ENCODE results near the gene ZNF485.
"Not testable (repeated sequence)": the region's sequence is repeated elsewhere in the genome, so short reads cannot be mapped to it uniquely, and the experiment has no call there.

The ZNF485 gene

DNA sequence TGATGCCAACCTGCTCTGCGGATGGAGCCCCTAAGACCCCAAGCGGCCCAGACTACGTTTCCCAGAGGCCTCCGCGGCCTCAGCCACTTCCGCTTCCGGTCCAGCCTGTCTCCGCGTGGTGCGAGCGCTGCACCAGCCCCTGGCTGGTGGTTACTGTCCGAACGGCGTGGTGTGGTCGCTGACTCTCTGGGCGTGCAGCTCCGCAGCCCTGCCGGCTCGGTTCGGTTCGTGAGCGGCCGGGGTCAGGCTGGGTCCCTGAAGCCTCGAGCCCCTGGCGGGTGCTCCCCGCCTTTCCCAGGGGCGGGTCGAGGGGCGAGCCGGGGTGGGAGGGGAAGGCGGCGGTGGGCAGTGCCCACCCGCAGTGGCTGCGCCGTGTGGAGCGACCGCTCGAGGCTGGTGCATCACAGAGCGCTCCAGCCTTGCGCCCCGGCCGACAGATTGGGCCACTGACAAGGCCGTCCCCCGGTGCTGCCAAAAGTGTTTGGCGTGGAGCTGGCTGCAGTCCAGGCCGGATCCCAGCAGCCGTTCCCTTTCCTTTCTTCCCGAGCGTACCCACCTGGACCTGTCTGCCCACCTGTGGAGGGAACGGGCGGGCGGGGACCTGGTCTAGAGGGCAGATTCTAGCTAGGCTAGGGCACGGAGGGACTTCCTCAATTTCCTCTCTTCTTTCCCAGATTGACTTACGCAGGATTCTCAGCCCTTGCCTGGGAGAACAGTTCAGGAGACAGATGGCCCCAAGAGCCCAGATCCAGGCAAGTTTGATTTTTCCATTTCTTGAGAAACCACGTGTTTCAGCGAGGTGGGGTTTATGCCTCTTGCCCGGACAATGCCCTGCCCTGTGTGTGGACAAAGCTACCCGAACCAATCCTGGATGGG, at the start of gene ZNF485:
TSS of gene ZNF485 (plus strand) at position 116 of the 876 bp plus-strand sequence. CDS start at position 729, 613 bp downstream.
- DNase-seq (ENCODE audit: low spot score) = peak; percentile 47
- Mint-ChIP-seq H3K27ac (peak within 1 kb of the TSS; percentile 73), H3K9me3 (peaks cover 4% of the 10 kb centered on the region), H3K27me3 (ENCODE audit: low read depth) (peaks cover 3% of the 10 kb centered on the region), H3K4me3 (peak within 1 kb of the TSS; percentile 77), H3K36me3 (ENCODE audit: low read depth) (peaks cover 31% of the 10 kb centered on the region), H3K4me1 (ENCODE audit: low read depth) (peaks cover 13% of the 10 kb centered on the region)

DNA sequence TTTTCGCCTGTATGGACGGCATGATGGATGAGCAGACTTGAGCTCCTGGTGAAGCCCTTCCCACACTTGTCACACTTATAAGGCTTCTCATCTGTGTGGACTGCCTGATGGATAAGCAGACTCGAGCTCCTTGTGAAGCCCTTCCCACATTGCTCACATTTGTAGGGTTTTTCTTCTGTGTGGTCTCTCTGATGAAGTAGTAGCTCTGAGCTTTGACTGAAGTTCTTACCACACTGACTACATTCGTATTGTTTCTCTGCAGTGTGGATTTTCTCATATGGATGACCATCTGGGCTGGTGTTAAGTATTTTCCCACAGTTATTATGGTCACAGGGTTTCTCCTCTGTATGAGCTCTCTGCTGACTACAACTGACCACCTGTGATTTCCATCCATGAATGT, 49.0 kb upstream of the ZNF485 start:
- H3K27me3 Mint-ChIP-seq (ENCODE audit: low read depth) = no peaks in the 10 kb centered on the region
- no peak overlapping the region for H3K27ac Mint-ChIP-seq
- peaks cover 85% of the 10 kb centered on the region for H3K9me3 Mint-ChIP-seq
- peaks cover 16% of the 10 kb centered on the region for H3K36me3 Mint-ChIP-seq (ENCODE audit: low read depth)
- no peak overlapping the region for H3K4me3 Mint-ChIP-seq
- DNase-seq (ENCODE audit: low spot score) = no peak
- H3K4me1 Mint-ChIP-seq (ENCODE audit: low read depth) = no peaks in the 10 kb centered on the region

DNA sequence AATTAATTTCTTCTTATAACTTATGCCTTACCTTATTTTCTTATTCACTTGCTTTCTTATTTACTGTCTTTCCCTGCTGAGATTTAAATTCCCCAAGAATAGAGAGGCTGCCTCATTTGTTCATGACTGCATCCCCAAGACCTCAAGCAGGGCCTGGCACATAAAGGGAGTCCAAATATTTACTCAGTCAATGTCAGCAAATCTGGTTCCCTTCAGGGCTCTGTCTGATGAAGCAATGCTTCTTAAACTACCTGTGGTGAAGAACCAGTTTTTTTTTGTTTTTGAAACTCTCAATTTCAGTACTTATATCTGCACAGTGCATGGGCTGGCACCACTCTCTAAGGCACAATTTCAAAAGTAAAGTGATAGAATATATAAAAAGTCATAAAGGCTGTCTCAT, 36.6 kb upstream of the ZNF485 start:
- Mint-ChIP-seq H3K4me3 (no peak overlapping the region), H3K27me3 (ENCODE audit: low read depth) (no peaks in the 10 kb centered on the region), H3K36me3 (ENCODE audit: low read depth) (peaks cover 7% of the 10 kb centered on the region), H3K9me3 (peaks cover 6% of the 10 kb centered on the region), H3K4me1 (ENCODE audit: low read depth) (peaks cover 9% of the 10 kb centered on the region), H3K27ac (no peak overlapping the region)
- DNase-seq (ENCODE audit: low spot score) = no peak

DNA sequence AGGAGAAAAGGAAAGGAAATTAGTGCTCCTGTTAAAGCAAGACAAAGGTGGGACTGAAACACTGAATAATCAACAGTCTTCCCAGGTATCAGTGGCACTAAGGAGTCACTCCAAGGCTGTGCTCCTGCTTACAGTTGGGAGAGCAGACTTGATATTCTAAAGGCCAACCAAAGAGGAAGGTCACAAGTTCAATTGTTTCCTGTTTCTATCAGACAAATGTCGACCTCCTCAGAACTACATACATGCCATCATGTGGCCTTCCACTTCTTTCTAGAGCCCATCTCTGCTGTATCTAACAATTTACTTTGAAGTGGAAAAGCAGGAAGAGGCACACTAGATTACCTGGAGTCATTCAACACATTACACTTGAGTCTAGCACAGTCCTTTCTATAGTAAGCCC, 35.3 kb upstream of the ZNF485 start:
- DNase-seq (ENCODE audit: low spot score) = no peak
- Mint-ChIP-seq H3K27ac (no peak overlapping the region), H3K9me3 (peaks cover 18% of the 10 kb centered on the region), H3K4me3 (no peak overlapping the region), H3K36me3 (ENCODE audit: low read depth) (peaks cover 13% of the 10 kb centered on the region), H3K27me3 (ENCODE audit: low read depth) (no peaks in the 10 kb centered on the region), H3K4me1 (ENCODE audit: low read depth) (peaks cover 16% of the 10 kb centered on the region)

DNA sequence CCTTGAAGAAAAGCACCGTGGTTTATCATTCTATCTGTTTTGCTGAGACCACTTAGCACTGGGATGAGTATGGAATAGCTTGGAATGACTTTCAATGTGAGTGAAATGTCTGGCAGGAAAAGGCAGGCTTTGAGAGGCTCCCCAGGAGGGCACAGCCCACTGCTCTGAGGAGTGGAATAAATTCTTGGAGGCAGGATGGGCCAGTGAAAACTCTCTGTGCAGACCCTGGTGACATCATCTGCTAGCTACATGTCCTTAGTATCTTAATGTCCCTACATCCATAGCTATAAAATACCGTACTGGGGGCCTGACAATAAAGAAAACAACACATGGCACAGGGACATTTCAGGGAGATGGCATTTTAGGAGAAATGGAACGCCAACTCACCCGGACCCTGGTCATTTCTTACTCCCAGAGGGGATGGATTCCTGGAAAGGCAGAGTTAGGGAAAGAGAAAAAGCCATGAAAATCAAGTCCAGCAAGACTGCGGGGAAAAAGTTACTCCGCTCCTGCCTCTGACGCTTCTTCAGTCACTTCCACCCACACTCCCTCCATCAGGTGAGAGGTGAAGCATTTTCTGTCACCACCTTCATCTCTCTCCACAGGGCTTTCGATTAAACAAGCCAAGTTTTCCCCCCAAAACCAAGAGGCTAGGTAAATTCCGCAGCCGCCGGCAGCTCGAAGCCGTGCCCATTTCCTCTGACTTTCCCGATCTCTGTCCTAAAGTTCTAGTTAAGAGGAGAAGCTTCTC, 32.8 kb upstream of the ZNF485 start:
- H3K9me3 Mint-ChIP-seq = peaks cover 31% of the 10 kb centered on the region
- H3K4me1 Mint-ChIP-seq (ENCODE audit: low read depth) = peaks cover 22% of the 10 kb centered on the region
- H3K27me3 Mint-ChIP-seq (ENCODE audit: low read depth) = no peaks in the 10 kb centered on the region
- DNase-seq (ENCODE audit: low spot score) = no peak
- no peak overlapping the region for H3K27ac Mint-ChIP-seq
- peak overlapping the region; percentile 44 for H3K4me3 Mint-ChIP-seq
- peaks cover 12% of the 10 kb centered on the region for H3K36me3 Mint-ChIP-seq (ENCODE audit: low read depth)

DNA sequence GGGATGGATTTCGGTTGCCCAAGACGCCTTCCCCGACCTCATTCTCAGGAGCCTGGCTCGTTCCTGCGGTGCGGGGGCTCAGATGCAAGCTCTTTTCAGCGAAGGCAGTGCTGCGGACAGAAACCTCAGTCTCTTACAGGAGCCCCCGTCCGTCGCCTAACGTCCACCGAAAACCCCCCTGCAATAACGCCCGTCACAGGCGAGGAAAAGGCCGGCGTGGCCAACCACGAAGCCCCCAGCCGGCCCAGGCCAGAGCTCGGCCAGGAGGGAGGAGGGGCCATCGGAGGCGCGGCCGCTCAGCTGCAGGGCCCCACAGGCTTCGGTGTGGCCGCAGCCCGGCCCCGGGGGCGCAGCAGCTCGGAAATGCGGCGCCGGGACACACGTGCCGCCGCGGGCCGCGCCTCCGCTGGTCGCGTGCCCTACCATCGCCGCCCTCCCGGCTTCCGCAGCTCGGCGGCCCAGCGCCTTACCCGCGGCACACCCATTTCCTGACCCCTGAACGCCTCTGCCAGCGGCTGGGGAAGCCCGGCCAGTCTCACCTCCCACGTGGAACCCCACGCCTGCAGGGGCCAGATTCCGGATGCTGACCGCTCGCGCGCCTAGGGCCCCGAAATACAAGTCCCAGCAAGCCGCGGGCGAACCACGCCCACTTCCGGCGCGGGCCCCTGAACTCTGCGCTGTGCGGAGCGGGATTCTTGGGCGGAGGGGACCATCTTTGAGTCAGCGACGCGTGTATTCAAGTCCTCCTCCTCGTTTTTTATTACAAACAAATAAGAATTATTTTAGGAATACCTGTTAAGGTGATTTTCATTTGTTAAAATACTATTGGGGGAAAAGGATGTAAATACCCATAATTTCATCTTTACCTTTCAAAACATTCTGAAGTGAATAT, 32.0 kb upstream of the ZNF485 start, which contains the start of gene ZNF239:
TSS of gene ZNF239 (minus strand) at position 616 of the 892 bp plus-strand sequence. CDS start 16,537 bp downstream, outside the sequence.
- peak within 1 kb of the TSS; percentile 75 for H3K4me3 Mint-ChIP-seq
- H3K4me1 Mint-ChIP-seq (ENCODE audit: low read depth) = peaks cover 22% of the 10 kb centered on the region

DNA sequence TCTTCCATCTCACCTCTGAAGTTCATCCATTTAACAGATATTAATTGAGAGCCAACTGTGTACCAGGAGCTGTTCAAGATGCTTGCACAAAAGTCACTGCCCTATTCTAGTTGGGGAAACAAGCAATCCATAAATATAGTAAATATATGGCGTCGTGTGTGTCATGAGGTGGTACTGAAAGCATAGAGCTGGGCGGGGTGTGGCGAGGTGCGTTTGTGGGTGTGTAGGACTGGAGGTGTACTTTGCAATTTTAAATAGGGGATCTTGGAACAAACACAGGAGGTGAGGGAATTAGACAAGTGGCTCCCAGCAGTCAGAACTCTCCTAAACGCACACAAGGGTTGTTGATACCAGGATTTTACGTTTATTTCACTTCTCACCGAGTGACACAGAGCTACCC, 31.3 kb upstream of the ZNF485 start:
- peaks cover 12% of the 10 kb centered on the region for H3K36me3 Mint-ChIP-seq (ENCODE audit: low read depth)
- H3K27ac Mint-ChIP-seq = no peak overlapping the region
- H3K4me3 Mint-ChIP-seq = peak overlapping the region; percentile 75
- H3K9me3 Mint-ChIP-seq = peaks cover 37% of the 10 kb centered on the region
- DNase-seq (ENCODE audit: low spot score) = no peak
- peaks cover 22% of the 10 kb centered on the region for H3K4me1 Mint-ChIP-seq (ENCODE audit: low read depth)
- H3K27me3 Mint-ChIP-seq (ENCODE audit: low read depth) = no peaks in the 10 kb centered on the region

More for the DNA sequence above, 32.0 kb upstream of the ZNF485 start, which contains the start of gene ZNF239:
- H3K9me3 Mint-ChIP-seq = peaks cover 34% of the 10 kb centered on the region
- DNase-seq (ENCODE audit: low spot score) = peak; percentile 77
- H3K27ac Mint-ChIP-seq = peak within 1 kb of the TSS; percentile 49
- H3K36me3 Mint-ChIP-seq (ENCODE audit: low read depth) = peaks cover 12% of the 10 kb centered on the region
- H3K27me3 Mint-ChIP-seq (ENCODE audit: low read depth) = no peaks in the 10 kb centered on the region

DNA sequence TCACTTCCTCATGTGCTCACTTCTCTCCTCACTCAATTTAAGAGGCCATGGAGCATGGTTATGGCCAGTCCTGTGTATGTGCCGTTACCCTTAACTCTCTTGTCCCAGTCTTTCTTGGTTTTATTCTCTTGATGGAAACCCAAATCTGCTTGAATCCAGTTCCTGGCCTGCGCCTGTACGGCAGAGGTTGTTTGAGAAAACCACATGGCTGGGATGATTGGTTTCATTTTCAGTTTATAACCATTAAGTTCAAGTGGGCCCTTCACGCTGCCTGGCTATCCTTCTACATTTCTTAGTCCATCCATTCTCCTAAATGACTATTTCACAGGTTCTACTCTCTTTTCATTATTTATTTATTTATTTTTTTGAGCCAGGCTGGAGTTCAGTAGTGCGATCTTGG, 30.2 kb upstream of the ZNF485 start:
- Mint-ChIP-seq H3K27ac (peak overlapping the region; percentile 22), H3K36me3 (ENCODE audit: low read depth) (peaks cover 9% of the 10 kb centered on the region), H3K27me3 (ENCODE audit: low read depth) (no peaks in the 10 kb centered on the region), H3K4me3 (peak overlapping the region; percentile 47), H3K4me1 (ENCODE audit: low read depth) (peaks cover 18% of the 10 kb centered on the region), H3K9me3 (peaks cover 45% of the 10 kb centered on the region)
- no peak for DNase-seq (ENCODE audit: low spot score)

DNA sequence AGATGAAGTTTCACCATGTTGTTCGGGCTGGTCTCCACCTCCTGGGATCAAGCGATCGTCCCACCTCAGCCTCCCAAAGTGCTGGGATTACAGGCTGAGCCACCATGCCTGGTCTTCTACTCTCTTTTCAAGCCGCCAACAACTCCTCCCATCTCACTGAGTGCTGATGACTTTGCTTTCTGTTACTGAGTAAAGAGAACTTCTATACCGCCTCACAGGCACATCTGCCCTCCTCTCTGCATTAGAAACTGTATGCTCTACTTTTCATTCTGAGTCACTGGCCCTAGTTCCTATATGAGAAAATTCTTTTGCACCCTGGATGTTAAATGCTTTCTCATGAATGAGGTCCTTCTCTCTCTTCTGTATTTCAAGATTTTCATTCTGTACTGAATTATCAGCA, 29.7 kb upstream of the ZNF485 start:
- H3K4me3 Mint-ChIP-seq = no peak overlapping the region
- DNase-seq (ENCODE audit: low spot score) = no peak
- H3K27ac Mint-ChIP-seq = no peak overlapping the region
- peaks cover 46% of the 10 kb centered on the region for H3K9me3 Mint-ChIP-seq
- no peaks in the 10 kb centered on the region for H3K27me3 Mint-ChIP-seq (ENCODE audit: low read depth)
- peaks cover 16% of the 10 kb centered on the region for H3K4me1 Mint-ChIP-seq (ENCODE audit: low read depth)
- H3K36me3 Mint-ChIP-seq (ENCODE audit: low read depth) = peaks cover 9% of the 10 kb centered on the region

DNA sequence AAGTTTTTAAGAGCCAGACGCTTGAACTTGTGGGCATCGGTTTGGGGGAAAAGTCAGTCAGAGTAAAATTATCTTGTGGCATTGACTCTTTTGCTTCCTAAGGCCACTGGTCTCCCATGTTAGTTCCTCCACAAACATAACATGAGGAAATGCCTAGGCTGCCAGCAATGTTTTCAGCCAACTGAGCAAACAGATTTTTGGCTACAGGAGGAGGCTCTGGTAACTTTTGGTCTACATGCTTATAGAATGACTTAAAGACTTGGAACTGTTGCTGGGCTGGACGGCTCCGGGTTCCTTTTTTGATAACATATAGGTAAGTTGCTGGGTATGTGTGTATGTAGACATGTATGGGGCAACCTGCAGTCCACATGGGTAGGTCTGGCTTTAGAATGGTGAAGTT, 22.2 kb upstream of the ZNF485 start:
- H3K4me3 Mint-ChIP-seq = no peak overlapping the region
- no peaks in the 10 kb centered on the region for H3K4me1 Mint-ChIP-seq (ENCODE audit: low read depth)
- peaks cover 4% of the 10 kb centered on the region for H3K27me3 Mint-ChIP-seq (ENCODE audit: low read depth)
- peaks cover 23% of the 10 kb centered on the region for H3K9me3 Mint-ChIP-seq
- no peak for DNase-seq (ENCODE audit: low spot score)
- H3K27ac Mint-ChIP-seq = no peak overlapping the region
- no peaks in the 10 kb centered on the region for H3K36me3 Mint-ChIP-seq (ENCODE audit: low read depth)

DNA sequence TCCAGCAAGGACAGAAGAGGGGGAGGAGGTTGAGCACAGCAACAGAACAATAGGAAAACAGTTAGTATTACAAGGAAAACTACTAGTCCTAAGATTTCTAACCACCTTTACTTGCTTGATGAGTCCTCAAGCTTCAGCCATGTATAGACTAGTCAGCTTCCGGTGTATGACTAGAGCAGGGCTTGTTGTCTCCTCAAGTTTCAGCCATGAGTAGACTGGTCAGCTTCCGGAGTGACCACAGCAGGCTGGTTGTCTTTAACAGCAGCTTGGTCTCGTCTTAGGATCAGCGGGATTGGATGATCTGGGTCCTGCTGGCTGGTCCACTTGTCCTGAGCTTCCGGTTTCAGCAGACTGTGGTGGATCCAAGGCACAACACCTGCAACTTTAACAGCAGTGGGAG, 21.2 kb upstream of the ZNF485 start:
- DNase-seq (ENCODE audit: low spot score) = no peak
- Mint-ChIP-seq H3K4me1 (ENCODE audit: low read depth) (no peaks in the 10 kb centered on the region), H3K36me3 (ENCODE audit: low read depth) (no peaks in the 10 kb centered on the region), H3K27me3 (ENCODE audit: low read depth) (peaks cover 4% of the 10 kb centered on the region), H3K4me3 (no peak overlapping the region), H3K9me3 (peaks cover 20% of the 10 kb centered on the region), H3K27ac (no peak overlapping the region)

DNA sequence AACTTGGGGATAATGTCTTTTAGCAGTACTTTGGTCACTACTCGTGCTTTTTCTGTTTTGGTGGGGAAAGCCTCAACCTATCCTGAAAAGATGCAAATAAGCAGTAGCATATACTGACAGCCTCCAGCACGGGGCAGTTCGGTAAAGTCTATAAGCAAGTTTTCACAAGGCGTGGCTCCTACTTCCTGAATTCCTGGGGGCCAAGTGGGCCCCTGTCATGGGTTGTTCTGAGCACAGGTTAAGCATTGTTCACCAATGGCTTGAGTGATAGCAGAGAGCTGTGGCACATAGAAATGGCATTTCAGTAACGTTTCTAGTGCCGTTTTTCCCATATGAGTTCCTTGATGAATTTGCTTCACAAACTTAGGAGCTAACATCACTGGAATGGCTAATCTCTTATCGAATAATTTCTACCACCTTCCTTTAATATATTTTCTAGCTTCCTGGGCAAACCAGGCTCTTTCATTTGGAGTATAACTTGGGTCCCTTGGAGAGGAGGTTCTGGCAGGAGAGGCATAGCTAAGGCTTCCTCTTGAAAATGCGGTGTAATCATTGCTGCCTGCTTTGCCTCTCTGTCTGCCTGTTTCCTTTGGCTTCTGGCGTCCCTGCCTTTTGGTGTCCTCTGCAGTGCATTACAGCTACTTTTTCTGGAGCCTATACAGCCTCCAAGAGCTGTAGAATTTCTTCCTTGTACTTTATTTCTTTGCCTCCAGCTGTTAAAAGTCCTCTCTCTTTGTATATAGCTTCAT, 20.1 kb upstream of the ZNF485 start:
- H3K4me3 Mint-ChIP-seq = no peak overlapping the region
- no peaks in the 10 kb centered on the region for H3K4me1 Mint-ChIP-seq (ENCODE audit: low read depth)
- no peaks in the 10 kb centered on the region for H3K36me3 Mint-ChIP-seq (ENCODE audit: low read depth)
- no peak for DNase-seq (ENCODE audit: low spot score)
- peaks cover 4% of the 10 kb centered on the region for H3K27me3 Mint-ChIP-seq (ENCODE audit: low read depth)
- peaks cover 14% of the 10 kb centered on the region for H3K9me3 Mint-ChIP-seq
- no peak overlapping the region for H3K27ac Mint-ChIP-seq

DNA sequence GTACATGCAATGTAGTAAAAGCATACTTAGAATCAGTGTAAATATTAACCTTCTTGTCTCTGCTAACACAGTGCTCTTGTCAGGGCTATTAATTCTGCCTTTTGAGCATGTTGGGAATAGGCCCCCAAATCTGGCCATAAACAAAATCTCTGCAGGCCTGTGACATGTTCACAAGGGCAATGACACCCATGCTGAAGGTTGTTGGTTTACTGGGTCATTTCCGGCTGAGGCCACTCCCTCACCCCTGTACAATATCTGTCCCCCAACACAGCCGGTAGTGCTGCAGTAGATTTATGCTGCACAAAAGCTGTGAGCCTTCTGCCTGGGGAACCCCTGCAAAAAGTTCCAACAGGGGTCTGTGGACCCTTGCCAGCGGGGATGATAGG, 19.5 kb upstream of the ZNF485 start:
- peaks cover 15% of the 10 kb centered on the region for H3K9me3 Mint-ChIP-seq

More for the DNA sequence above, 19.5 kb upstream of the ZNF485 start:
- H3K36me3 Mint-ChIP-seq (ENCODE audit: low read depth); H3K4me3 Mint-ChIP-seq; H3K4me1 Mint-ChIP-seq (ENCODE audit: low read depth); H3K27ac Mint-ChIP-seq; H3K27me3 Mint-ChIP-seq (ENCODE audit: low read depth); DNase-seq (ENCODE audit: low spot score): not testable (repeated sequence)
